H1 (cell line): ENCODE results near the gene CCDC13. TPM values are rescaled to one million over a fixed set of nuclear protein-coding genes. Genes with fewer than 3 reads are reported as not detected.

Experiments
- CTCF ChIA-PET: fragments of 300-600 bp; sonication (Branson Sonifier 250); formaldehyde crosslinking; loops from one replicate; lab custom pipeline; 2021; ENCODE audit not compliant: partially characterized antibody; lab: Charles Lee
- POLR2A ChIA-PET: fragments of 300-600 bp; sonication (Branson Sonifier 250); formaldehyde crosslinking; loops from one replicate; lab custom pipeline; 2021; ENCODE audit warnings: inconsistent platforms; ENCODE audit not compliant: partially characterized antibody; lab: Charles Lee
- DNase-seq, 2 experiments: peaks; one replicate each; pipeline versions ENCODE4 v3.0.0 to v3.0.0-alpha.2; 2010 to 2022; ENCODE audit warnings: low spot score in 2 of 2, low read depth in 1 of 2, mixed read lengths in 1 of 2
- FAIRE-seq: peaks from 2 replicates; lab custom pipeline; 2011; peaks lifted over from hg19 to GRCh38; lab: Jason Lieb, UNC
- H2AFZ ChIP-seq: 2 replicates; pipeline ENCODE4 v1.8.1; 2012; ENCODE audit warnings: low read length, inconsistent platforms
- H2AK5ac ChIP-seq: 2 replicates; pipeline ENCODE4 v1.6.1; 2013; ENCODE audit warnings: low read depth, low read length
- H2BK120ac ChIP-seq: replicated peaks from 2 replicates; pipeline ENCODE3; 2013; ENCODE audit warnings: low read depth, low read length, inconsistent platforms
- H2BK12ac ChIP-seq: 2 replicates; pipeline ENCODE4 v1.6.1; 2013; ENCODE audit warnings: low read depth, low read length
- H2BK15ac ChIP-seq: 2 replicates; pipeline ENCODE4 v1.6.1; 2013; ENCODE audit warnings: low read length
- H2BK20ac ChIP-seq: 2 replicates; pipeline ENCODE4 v1.6.1; 2013; ENCODE audit warnings: low read length
- H2BK5ac ChIP-seq: 2 replicates; pipeline ENCODE4 v1.6.1; 2013; ENCODE audit warnings: low read depth, low read length
- H3K14ac ChIP-seq: 2 replicates; pipeline ENCODE4 v1.6.1; 2013; ENCODE audit warnings: inconsistent platforms; ENCODE audit not compliant: insufficient read length
- H3K18ac ChIP-seq: 2 replicates; pipeline ENCODE4 v1.6.1; 2013; ENCODE audit warnings: low read length; ENCODE audit errors: extremely low read depth
- H3K23ac ChIP-seq: 2 replicates; pipeline ENCODE4 v1.6.1; 2013; ENCODE audit warnings: inconsistent platforms; ENCODE audit not compliant: insufficient read length
- H3K23me2 ChIP-seq: 2 replicates; pipeline ENCODE4 v1.6.1; 2013; ENCODE audit warnings: low read depth, low read length
- H3K27ac ChIP-seq: 2 replicates; pipeline ENCODE4 v1.6.1; 2011; ENCODE audit warnings: low read depth, low read length, inconsistent platforms
- H3K27me3 ChIP-seq, 4 experiments: replicated peaks in 1 of 4; 1 replicate in 1 of 4; 2 replicates in 3 of 4; pipeline versions ENCODE4 v1.6.1 to v1.8.1; 2011 to 2013; ENCODE audit warnings: low read length in 3 of 4, mild to moderate bottlenecking in 3 of 4, inconsistent platforms in 2 of 4, mixed read lengths in 2 of 4, moderate library complexity in 1 of 4; ENCODE audit not compliant: control insufficient read depth in 3 of 4, insufficient read depth in 3 of 4; ENCODE audit errors: extremely low read depth in 1 of 4
- H3K36me3 ChIP-seq, 4 experiments: 2 replicates each; pipeline versions ENCODE4 v1.6.1 to v1.8.1; 2011 to 2013; ENCODE audit warnings: mild to moderate bottlenecking in 4 of 4, low read length in 3 of 4, moderate library complexity in 2 of 4, control low read depth in 1 of 4, inconsistent platforms in 1 of 4; ENCODE audit not compliant: insufficient read depth in 4 of 4, control insufficient read depth in 2 of 4
- H3K4ac ChIP-seq: replicated peaks from 2 replicates; pipeline ENCODE3; 2013; ENCODE audit warnings: low read length, low read depth, mixed read lengths, inconsistent platforms; ENCODE audit not compliant: insufficient read length
- H3K4me1 ChIP-seq, 4 experiments: replicated peaks in 1 of 4; 1 replicate in 1 of 4; 2 replicates in 3 of 4; pipeline versions ENCODE4 v1.6.1 to v1.8.1; 2011 to 2013; ENCODE audit warnings: low read length in 3 of 4, inconsistent platforms in 2 of 4, mixed read lengths in 1 of 4; ENCODE audit not compliant: insufficient read depth in 4 of 4, control insufficient read depth in 3 of 4
- H3K4me2 ChIP-seq, 2 experiments: 2 replicates each; pipeline versions ENCODE4 v1.6.1 to v1.8.1; 2011 to 2013; ENCODE audit warnings: low read depth in 2 of 2, low read length in 2 of 2, control low read depth in 1 of 2, inconsistent platforms in 1 of 2, mild to moderate bottlenecking in 1 of 2; ENCODE audit not compliant: insufficient read depth in 1 of 2
- H3K4me3 ChIP-seq, 4 experiments: fragments of 200-600, 300-600 bp in 1 of 4; sonication (generic), shearing (Covaris generic), sonication (Bioruptor Twin) in 1 of 4; 2 replicates each; pipeline versions ENCODE4 v1.5.1 to v1.8.1; 2011 to 2016; ENCODE audit warnings: low read length in 4 of 4, low read depth in 3 of 4, control low read depth in 2 of 4, inconsistent platforms in 2 of 4, mild to moderate bottlenecking in 2 of 4, mixed read lengths in 1 of 4, moderate library complexity in 1 of 4; ENCODE audit not compliant: insufficient read depth in 2 of 4; ENCODE audit errors: extremely low read depth in 1 of 4
- H3K56ac ChIP-seq: replicated peaks from 2 replicates; pipeline ENCODE3; 2013; ENCODE audit warnings: low read depth, mild to moderate bottlenecking, mixed read lengths, low read length, inconsistent platforms; ENCODE audit not compliant: insufficient read length
- H3K79me1 ChIP-seq: 2 replicates; pipeline ENCODE4 v1.6.1; 2013; ENCODE audit warnings: low read depth, low read length, control low read depth
- H3K79me2 ChIP-seq, 2 experiments: 2 replicates each; pipeline versions ENCODE4 v1.6.1 to v1.8.1; 2012 to 2013; ENCODE audit warnings: low read length in 2 of 2, mild to moderate bottlenecking in 2 of 2, inconsistent platforms in 1 of 2; ENCODE audit not compliant: insufficient read depth in 2 of 2, control insufficient read depth in 1 of 2
- H3K9ac ChIP-seq, 4 experiments: replicated peaks in 1 of 4; 1 replicate in 1 of 4; 2 replicates in 3 of 4; pipeline versions ENCODE4 v1.6.1 to v1.8.1; 2011 to 2013; ENCODE audit warnings: low read depth in 3 of 4, low read length in 3 of 4, control low read depth in 2 of 4, mild to moderate bottlenecking in 2 of 4, moderate library complexity in 2 of 4, inconsistent platforms in 1 of 4; ENCODE audit errors: extremely low read depth in 1 of 4
- H3K9me3 ChIP-seq, 2 experiments: 2 replicates each; pipeline versions ENCODE4 v1.6.1 to v1.8.1; 2012 to 2013; ENCODE audit warnings: mild to moderate bottlenecking in 2 of 2, moderate library complexity in 2 of 2, control low read depth in 1 of 2, inconsistent platforms in 1 of 2, low read depth in 1 of 2, low read length in 1 of 2, mixed read lengths in 1 of 2; ENCODE audit not compliant: insufficient read depth in 2 of 2
- H4K20me1 ChIP-seq, 2 experiments: replicated peaks in 1 of 2; 2 replicates each; pipeline versions ENCODE3 to v1.8.1; 2011 to 2013; ENCODE audit warnings: inconsistent platforms in 2 of 2, low read length in 2 of 2, mild to moderate bottlenecking in 1 of 2; ENCODE audit not compliant: insufficient read depth in 2 of 2, control insufficient read depth in 1 of 2
- H4K5ac ChIP-seq: 2 replicates; pipeline ENCODE4 v1.6.1; 2013; ENCODE audit warnings: low read length, low read depth, mixed read lengths, inconsistent platforms; ENCODE audit not compliant: insufficient read length
- H4K8ac ChIP-seq: 2 replicates; pipeline ENCODE4 v1.8.0; 2013; ENCODE audit warnings: mild to moderate bottlenecking, moderate library complexity, low read length, inconsistent platforms; ENCODE audit not compliant: insufficient read depth; ENCODE audit errors: extremely low read depth
- H4K91ac ChIP-seq: replicated peaks from 2 replicates; pipeline ENCODE3; 2013; ENCODE audit warnings: low read length, mixed read lengths, inconsistent platforms; ENCODE audit not compliant: insufficient read length
- KDM1A ChIP-seq: fragments of 200-600, 300-600 bp; sonication (generic); IDR thresholded peaks from 2 replicates; pipeline ENCODE4 v1.7.1; 2016; ENCODE audit warnings: mild to moderate bottlenecking, low read length, borderline replicate concordance
- WGBS, 2 experiments: shearing (Covaris generic) in 1 of 2; methylation state at CpG; one replicate each; pipeline versions ENCODE4 v1.1.6 to v1.1.7; 2013 to 2015; ENCODE audit warnings: low lambda C conversion rate in 2 of 2, mixed read lengths in 2 of 2, inconsistent platforms in 1 of 2, low coverage in 1 of 2, missing lambda C conversion rate in 1 of 2; ENCODE audit not compliant: insufficient replicate concordance in 2 of 2, insufficient coverage in 1 of 2, insufficient read length in 1 of 2; ENCODE audit errors: extremely low coverage in 1 of 2, missing lambda C conversion rate in 1 of 2; 5-methylcytosine and 5-hydroxymethylcytosine counted together
- polyA plus RNA-seq, 7 experiments: library from polyadenylated mRNA; depleted of rRNA in 3 of 7; stranded (reverse) in 5 of 7; unstranded in 2 of 7; fragments of >200 nt in 5 of 7; fragments of 200-250 nt in 2 of 7; gene quantifications; 1 replicate in 5 of 7; 2 replicates in 1 of 7; 4 replicates in 1 of 7; pipeline versions ENCODE4 v1.2.1 to v1.2.3, GENCODE V29; 2011 to 2013; ENCODE audit warnings: missing spikeins in 2 of 7, mixed read lengths in 2 of 7
- total RNA-seq: library from RNA; stranded (reverse); fragmentation: NEBNext Ultra II Directional; extraction: Animal tissue kit (Norgen Biotek cat#: 25700); gene quantifications from 2 replicates; pipeline ENCODE4 v1.2.1, GENCODE V29; 2021
- TF ChIP-seq, protein P1 (sequence below), 3 experiments: IDR thresholded peaks; 1 replicate in 2 of 3; 2 replicates in 1 of 3; pipeline versions ENCODE4 v1.5.1 to v1.6.1; 2011; ENCODE audit warnings: low read length in 3 of 3, mild to moderate bottlenecking in 3 of 3, inconsistent platforms in 2 of 3, low read depth in 1 of 3, moderate library complexity in 1 of 3; ENCODE audit not compliant: insufficient read depth in 1 of 3; ENCODE audit errors: control extremely low read depth in 1 of 3

Gene CCDC13
- total and polyA plus RNA-seq, 2 of the 8 experiments (the other 6 are each of a cell fraction or from before 2014, with no cell fraction given), result 0.06 TPM; not detected in 1

DNA sequence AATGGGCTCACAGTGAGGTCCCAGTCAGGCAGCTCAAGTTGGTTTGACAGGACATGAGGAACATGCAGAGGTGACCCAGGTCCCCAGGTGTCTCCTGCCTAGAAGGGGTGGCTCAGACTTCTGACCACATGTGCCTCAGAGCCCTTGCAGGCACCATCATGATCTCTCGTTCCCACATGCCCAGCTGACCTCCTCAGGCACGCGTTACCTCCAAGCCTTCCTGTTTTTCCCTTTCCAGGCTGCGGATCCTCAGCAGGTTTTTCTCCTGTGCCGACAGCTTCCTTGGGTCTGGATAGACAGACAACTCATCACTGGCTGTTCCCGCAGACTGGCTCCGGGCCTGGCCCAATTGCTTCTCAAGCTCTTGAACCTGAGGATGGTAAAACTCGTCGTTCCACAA lies 30.4 kb downstream of the CCDC13 start:
- Histone ChIP-seq H4K5ac (no peak overlapping the region), H3K23ac (no peak overlapping the region), H3K14ac (no peak overlapping the region), H4K20me1 (peaks cover 0 to 2% of the 10 kb centered on the region in 2 experiments), H3K18ac (no peak overlapping the region), H2BK12ac (no peak overlapping the region), H3K4ac (no peak overlapping the region), H2BK20ac (no peak overlapping the region), H3K79me2 (no peaks in the 10 kb centered on the region), H4K91ac (no peak overlapping the region), H4K8ac (no peak overlapping the region), H2AFZ (no peak overlapping the region), H3K79me1 (no peaks in the 10 kb centered on the region), H3K4me1 (peaks cover 0 to 8% (median 4%) of the 10 kb centered on the region in 4 experiments; a peak in 4 of 7 replicates), H3K36me3 (no peaks in the 10 kb centered on the region), H3K4me3 (no peak overlapping the region), H3K9ac (no peak overlapping the region), H3K56ac (no peak overlapping the region), H2BK5ac (no peak overlapping the region), H3K23me2 (no peaks in the 10 kb centered on the region), H2BK15ac (no peak overlapping the region), H3K4me2 (no peak overlapping the region), H2AK5ac (no peak overlapping the region), H3K27me3 (no peaks in the 10 kb centered on the region; a peak in 2 of 7 replicates), H3K27ac (no peak overlapping the region), H2BK120ac (no peak overlapping the region), H3K9me3 (no peaks in the 10 kb centered on the region)
- WGBS, 2 experiments, result 94% methylated on average over 9 of the region's 9 CpGs; no CpG with 5 or more reads in 1 of the 2 experiments
- peak in 1 of 2 experiments; percentile 38 for DNase-seq
- FAIRE-seq, result no peak
- ChIA-PET POLR2A (no interaction called here), CTCF (interaction anchor here (0.6 to 5.9 kb wide), 11 partner anchors 10 to 237 kb away, joined by 3 to 53 read pairs (median 4); partner anchors contain the start of gene GASK1A)
- no peak for TF ChIP-seq KDM1A
- TF ChIP-seq, protein P1, sequence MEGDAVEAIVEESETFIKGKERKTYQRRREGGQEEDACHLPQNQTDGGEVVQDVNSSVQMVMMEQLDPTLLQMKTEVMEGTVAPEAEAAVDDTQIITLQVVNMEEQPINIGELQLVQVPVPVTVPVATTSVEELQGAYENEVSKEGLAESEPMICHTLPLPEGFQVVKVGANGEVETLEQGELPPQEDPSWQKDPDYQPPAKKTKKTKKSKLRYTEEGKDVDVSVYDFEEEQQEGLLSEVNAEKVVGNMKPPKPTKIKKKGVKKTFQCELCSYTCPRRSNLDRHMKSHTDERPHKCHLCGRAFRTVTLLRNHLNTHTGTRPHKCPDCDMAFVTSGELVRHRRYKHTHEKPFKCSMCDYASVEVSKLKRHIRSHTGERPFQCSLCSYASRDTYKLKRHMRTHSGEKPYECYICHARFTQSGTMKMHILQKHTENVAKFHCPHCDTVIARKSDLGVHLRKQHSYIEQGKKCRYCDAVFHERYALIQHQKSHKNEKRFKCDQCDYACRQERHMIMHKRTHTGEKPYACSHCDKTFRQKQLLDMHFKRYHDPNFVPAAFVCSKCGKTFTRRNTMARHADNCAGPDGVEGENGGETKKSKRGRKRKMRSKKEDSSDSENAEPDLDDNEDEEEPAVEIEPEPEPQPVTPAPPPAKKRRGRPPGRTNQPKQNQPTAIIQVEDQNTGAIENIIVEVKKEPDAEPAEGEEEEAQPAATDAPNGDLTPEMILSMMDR (IDR thresholded peaks at IDR 0.05; ENCODE audit: control extremely low read depth in 1 of 3, insufficient read depth in 1 of 3, low read depth in 1 of 3, low read length in 3 of 3), result no peak
